ENCODE data around the gene EPHA1.

EPHA1 gene

GRCh38 chr7:143399151-143399550, 9.5 kb downstream of the EPHA1 start:
- H3K36me3 ChIP-seq (ENCODE audit: control insufficient read depth, insufficient read depth, low read length, severe bottlenecking), result no peaks in the 10 kb centered on the region
- no peak for DNase-seq (ENCODE audit: low read depth)
- no peaks in the 10 kb centered on the region for H3K27me3 ChIP-seq (replicated peaks; ENCODE audit: control insufficient read depth, insufficient read depth, low read length)
- H3K9ac ChIP-seq (ENCODE audit: low read length), result no peak overlapping the region
- H3K4me1 ChIP-seq (ENCODE audit: control insufficient read depth, insufficient read depth, low read length), result peaks cover 25% of the 10 kb centered on the region
- H3K4me3 ChIP-seq (ENCODE audit: low read length), result no peak overlapping the region
- no peaks in the 10 kb centered on the region for H3K9me3 ChIP-seq (ENCODE audit: control insufficient read depth, low read length)

- DNase-seq (ENCODE audit: low read depth), result no peak
Measured at GRCh38 chr7:143398616-143399015, 10.0 kb downstream of the EPHA1 start.

DNA sequence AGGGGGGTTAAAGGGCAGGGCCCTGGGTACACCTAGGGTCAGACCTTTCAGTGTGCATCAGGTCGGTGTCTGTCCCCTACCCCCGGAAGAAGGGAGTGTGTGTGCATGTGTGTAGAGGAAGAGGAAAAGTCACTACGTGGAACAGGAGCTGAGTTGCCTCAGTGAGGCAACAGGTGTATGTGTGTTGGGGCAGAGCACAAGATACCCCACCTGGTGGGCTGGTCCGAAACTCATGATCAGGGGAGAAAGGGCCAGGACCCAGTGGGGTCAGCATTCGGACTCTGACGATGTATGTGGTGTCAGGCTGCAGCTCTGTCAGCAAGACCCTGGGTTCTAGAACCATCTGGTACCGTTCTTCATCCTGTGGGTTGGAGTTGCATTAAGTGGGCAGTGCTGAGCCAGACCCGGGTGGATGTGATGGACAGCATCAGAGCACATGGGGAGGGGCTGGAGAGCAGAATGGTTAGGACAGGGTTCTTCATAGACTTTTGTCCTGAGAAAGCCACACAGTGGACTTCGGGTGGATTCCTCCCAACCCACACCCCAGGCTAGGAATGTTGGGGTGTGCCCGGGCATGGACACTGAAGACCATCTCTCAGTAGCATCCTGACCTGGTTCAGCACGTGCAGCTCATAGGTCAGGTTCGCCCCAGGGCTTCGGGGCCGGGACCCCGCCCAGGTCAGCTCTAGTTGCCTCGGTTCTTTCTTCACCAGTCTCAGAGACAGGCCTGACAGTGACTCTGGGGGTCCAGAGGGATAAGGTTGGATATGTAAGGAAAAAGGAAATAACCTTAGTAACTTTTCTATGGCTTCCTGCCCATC, 10.7 kb downstream of the EPHA1 start:
- Histone ChIP-seq H3K9ac (ENCODE audit: low read length) (no peak overlapping the region), H3K4me3 (ENCODE audit: low read length) (no peak overlapping the region), H3K4me1 (ENCODE audit: control insufficient read depth, insufficient read depth, low read length) (peaks cover 34% of the 10 kb centered on the region), H3K9me3 (ENCODE audit: control insufficient read depth, low read length) (no peaks in the 10 kb centered on the region), H3K27me3 (replicated peaks; ENCODE audit: control insufficient read depth, insufficient read depth, low read length) (no peaks in the 10 kb centered on the region), H3K36me3 (ENCODE audit: control insufficient read depth, insufficient read depth, low read length, severe bottlenecking) (no peaks in the 10 kb centered on the region)
- no peak for DNase-seq (ENCODE audit: low read depth)

More at GRCh38 chr7:143398616-143399015, 10.0 kb downstream of the EPHA1 start:
- H3K4me3 ChIP-seq (ENCODE audit: low read length), result no peak overlapping the region
- no peaks in the 10 kb centered on the region for H3K27me3 ChIP-seq (replicated peaks; ENCODE audit: control insufficient read depth, insufficient read depth, low read length)
- no peaks in the 10 kb centered on the region for H3K9me3 ChIP-seq (ENCODE audit: control insufficient read depth, low read length)
- no peak overlapping the region for H3K9ac ChIP-seq (ENCODE audit: low read length)
- no peaks in the 10 kb centered on the region for H3K36me3 ChIP-seq (ENCODE audit: control insufficient read depth, insufficient read depth, low read length, severe bottlenecking)
- peaks cover 27% of the 10 kb centered on the region for H3K4me1 ChIP-seq (ENCODE audit: control insufficient read depth, insufficient read depth, low read length)

GRCh38 chr7:143396625-143397556, 11.8 kb downstream of the EPHA1 start:
- Histone ChIP-seq H3K9me3 (ENCODE audit: control insufficient read depth, low read length) (no peaks in the 10 kb centered on the region), H3K27me3 (replicated peaks; ENCODE audit: control insufficient read depth, insufficient read depth, low read length) (no peaks in the 10 kb centered on the region), H3K9ac (ENCODE audit: low read length) (peak overlapping the region; percentile 26), H3K4me1 (ENCODE audit: control insufficient read depth, insufficient read depth, low read length) (peaks cover 44% of the 10 kb centered on the region), H3K36me3 (ENCODE audit: control insufficient read depth, insufficient read depth, low read length, severe bottlenecking) (no peaks in the 10 kb centered on the region), H3K4me3 (ENCODE audit: low read length) (no peak overlapping the region)
- no peak for DNase-seq (ENCODE audit: low read depth)

GRCh38 chr7:143396182-143396581, 12.5 kb downstream of the EPHA1 start:
- peaks cover 51% of the 10 kb centered on the region for H3K4me1 ChIP-seq (ENCODE audit: control insufficient read depth, insufficient read depth, low read length)
- H3K36me3 ChIP-seq (ENCODE audit: control insufficient read depth, insufficient read depth, low read length, severe bottlenecking), result no peaks in the 10 kb centered on the region
- no peak for DNase-seq (ENCODE audit: low read depth)

DNA sequence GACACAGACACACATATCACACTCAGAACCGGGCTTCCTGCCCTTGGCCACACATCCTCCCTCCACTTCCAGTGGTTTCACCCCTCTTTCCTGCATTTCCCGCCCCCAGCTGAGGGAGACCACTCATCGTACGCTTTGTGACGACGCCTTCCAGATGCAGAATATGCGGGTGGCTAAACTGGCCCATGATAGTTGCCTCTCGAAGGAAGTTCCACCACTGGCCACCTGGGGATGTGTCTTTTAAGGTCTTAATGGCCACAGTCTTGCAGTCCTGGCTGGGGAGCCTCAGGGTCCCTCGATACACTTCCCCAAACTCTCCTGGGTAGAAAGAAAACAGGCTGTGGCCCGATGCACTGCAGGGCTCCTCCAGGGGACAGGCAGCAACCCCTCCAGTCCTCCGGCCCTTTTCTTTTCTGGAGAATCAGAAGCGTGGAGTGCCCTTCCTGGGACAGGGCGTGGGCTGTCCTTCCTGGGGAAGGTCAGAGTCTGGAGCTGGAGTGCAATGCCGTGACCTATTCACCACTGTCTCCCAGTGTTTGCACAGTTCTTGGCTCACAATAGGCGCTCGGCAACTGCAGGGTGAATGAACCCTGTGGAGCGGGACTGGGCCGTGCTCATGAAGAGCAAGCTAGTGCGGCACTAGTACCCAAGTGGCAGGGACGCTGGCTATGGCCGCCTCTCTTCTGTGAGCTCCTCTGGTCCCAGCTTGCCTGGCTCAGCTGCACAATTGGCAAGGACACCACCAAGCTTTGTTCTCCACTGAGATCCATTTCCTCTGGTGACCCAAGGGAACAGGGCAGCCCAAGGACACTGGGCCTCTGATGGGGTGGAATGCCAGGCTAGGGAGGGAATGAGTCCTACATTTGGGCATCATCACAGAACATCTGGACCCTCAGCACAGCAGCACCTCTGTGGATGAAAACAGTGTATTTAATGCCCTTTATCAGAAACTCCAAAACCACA, 13.2 kb downstream of the EPHA1 start:
- no peak overlapping the region for H3K9ac ChIP-seq (ENCODE audit: low read length)
- H3K36me3 ChIP-seq (ENCODE audit: control insufficient read depth, insufficient read depth, low read length, severe bottlenecking), result peaks cover 5% of the 10 kb centered on the region
- H3K4me3 ChIP-seq (ENCODE audit: low read length), result no peak overlapping the region
- no peak for DNase-seq (ENCODE audit: low read depth)
- no peaks in the 10 kb centered on the region for H3K9me3 ChIP-seq (ENCODE audit: control insufficient read depth, low read length)
- H3K4me1 ChIP-seq (ENCODE audit: control insufficient read depth, insufficient read depth, low read length), result peaks cover 58% of the 10 kb centered on the region
- H3K27me3 ChIP-seq (replicated peaks; ENCODE audit: control insufficient read depth, insufficient read depth, low read length), result no peaks in the 10 kb centered on the region

More at GRCh38 chr7:143396182-143396581, 12.5 kb downstream of the EPHA1 start:
- peak overlapping the region; percentile 25 for H3K9ac ChIP-seq (ENCODE audit: low read length)
- H3K9me3 ChIP-seq (ENCODE audit: control insufficient read depth, low read length), result no peaks in the 10 kb centered on the region
- H3K27me3 ChIP-seq (replicated peaks; ENCODE audit: control insufficient read depth, insufficient read depth, low read length), result no peaks in the 10 kb centered on the region
- no peak overlapping the region for H3K4me3 ChIP-seq (ENCODE audit: low read length)

DNA sequence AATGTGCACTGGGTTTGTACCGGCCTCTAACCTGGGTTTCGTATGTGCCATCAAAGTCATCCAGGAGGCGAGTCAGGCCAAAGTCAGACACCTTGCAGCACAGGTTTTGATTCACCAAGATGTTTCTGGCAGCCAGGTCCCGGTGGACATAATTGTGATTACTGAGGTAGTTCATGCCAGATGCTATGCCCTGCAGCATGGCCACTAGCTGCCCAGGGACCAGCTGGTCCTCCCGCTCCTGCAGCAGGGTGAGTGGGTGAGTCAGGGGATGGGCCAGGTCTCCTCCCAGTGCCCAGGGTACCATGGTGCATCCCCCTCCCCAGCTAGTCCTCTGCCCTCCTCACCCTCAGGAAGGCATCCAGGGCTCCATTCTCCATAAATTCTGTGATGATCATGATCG, 13.9 kb downstream of the EPHA1 start:
- no peak for DNase-seq (ENCODE audit: low read depth)
- H3K9me3 ChIP-seq (ENCODE audit: control insufficient read depth, low read length), result no peaks in the 10 kb centered on the region
- no peak overlapping the region for H3K9ac ChIP-seq (ENCODE audit: low read length)
- no peak overlapping the region for H3K4me3 ChIP-seq (ENCODE audit: low read length)
- peaks cover 12% of the 10 kb centered on the region for H3K36me3 ChIP-seq (ENCODE audit: control insufficient read depth, insufficient read depth, low read length, severe bottlenecking)
- H3K4me1 ChIP-seq (ENCODE audit: control insufficient read depth, insufficient read depth, low read length), result peaks cover 60% of the 10 kb centered on the region
- no peaks in the 10 kb centered on the region for H3K27me3 ChIP-seq (replicated peaks; ENCODE audit: control insufficient read depth, insufficient read depth, low read length)

GRCh38 chr7:143394068-143394467, 14.6 kb downstream of the EPHA1 start:
- H3K9me3 ChIP-seq (ENCODE audit: control insufficient read depth, low read length), result no peaks in the 10 kb centered on the region
- DNase-seq (ENCODE audit: low read depth), result no peak
- H3K36me3 ChIP-seq (ENCODE audit: control insufficient read depth, insufficient read depth, low read length, severe bottlenecking), result peaks cover 19% of the 10 kb centered on the region
- H3K4me3 ChIP-seq (ENCODE audit: low read length), result no peak overlapping the region
- H3K9ac ChIP-seq (ENCODE audit: low read length), result no peak overlapping the region
- H3K4me1 ChIP-seq (ENCODE audit: control insufficient read depth, insufficient read depth, low read length), result peaks cover 60% of the 10 kb centered on the region
- no peaks in the 10 kb centered on the region for H3K27me3 ChIP-seq (replicated peaks; ENCODE audit: control insufficient read depth, insufficient read depth, low read length)

- Histone ChIP-seq H3K4me3 (ENCODE audit: low read length) (no peak overlapping the region), H3K4me1 (ENCODE audit: control insufficient read depth, insufficient read depth, low read length) (peaks cover 60% of the 10 kb centered on the region)
Measured at GRCh38 chr7:143393267-143394041, 15.2 kb downstream of the EPHA1 start.

DNA sequence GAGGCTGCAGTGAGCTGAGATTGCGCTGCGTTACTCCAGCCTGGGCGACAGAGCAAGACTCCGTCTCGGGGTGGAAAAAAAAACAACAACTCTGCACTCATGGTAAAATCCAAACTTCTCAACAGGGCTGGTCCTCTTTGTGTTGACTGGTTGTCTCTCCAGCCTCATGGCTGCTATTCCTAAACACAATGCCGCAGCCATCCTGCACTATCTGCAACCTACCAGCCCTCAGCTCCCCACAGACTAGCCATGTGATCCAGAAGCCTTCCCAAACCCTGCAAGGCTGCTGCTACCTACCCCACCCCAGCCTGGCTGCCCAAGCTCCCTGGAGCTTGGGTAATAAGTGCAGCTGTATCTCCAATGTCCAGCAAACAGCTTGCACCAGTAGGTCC, 15.8 kb downstream of the EPHA1 start:
- H3K27me3 ChIP-seq (replicated peaks; ENCODE audit: control insufficient read depth, insufficient read depth, low read length), result no peaks in the 10 kb centered on the region
- H3K9ac ChIP-seq (ENCODE audit: low read length), result no peak overlapping the region
- H3K36me3 ChIP-seq (ENCODE audit: control insufficient read depth, insufficient read depth, low read length, severe bottlenecking), result peaks cover 30% of the 10 kb centered on the region
- H3K4me3 ChIP-seq (ENCODE audit: low read length), result no peak overlapping the region
- no peak for DNase-seq (ENCODE audit: low read depth)
- no peaks in the 10 kb centered on the region for H3K9me3 ChIP-seq (ENCODE audit: control insufficient read depth, low read length)
- H3K4me1 ChIP-seq (ENCODE audit: control insufficient read depth, insufficient read depth, low read length), result peaks cover 60% of the 10 kb centered on the region

More at GRCh38 chr7:143393267-143394041, 15.2 kb downstream of the EPHA1 start:
- no peaks in the 10 kb centered on the region for H3K27me3 ChIP-seq (replicated peaks; ENCODE audit: control insufficient read depth, insufficient read depth, low read length)
- no peak for DNase-seq (ENCODE audit: low read depth)
- no peak overlapping the region for H3K9ac ChIP-seq (ENCODE audit: low read length)
- H3K36me3 ChIP-seq (ENCODE audit: control insufficient read depth, insufficient read depth, low read length, severe bottlenecking), result peaks cover 25% of the 10 kb centered on the region
- no peaks in the 10 kb centered on the region for H3K9me3 ChIP-seq (ENCODE audit: control insufficient read depth, low read length)
